H1 (cell line): ENCODE measurements around the gene MSI2. TPM values are rescaled to one million over a fixed set of nuclear protein-coding genes. Genes with fewer than 3 reads are reported as not detected.

ENCODE experiments used
- CTCF ChIA-PET: fragments of 300-600 bp; sonication (Branson Sonifier 250); formaldehyde crosslinking; loops from one replicate; lab custom pipeline; 2021; ENCODE audit not compliant: partially characterized antibody; lab: Charles Lee
- POLR2A ChIA-PET: fragments of 300-600 bp; sonication (Branson Sonifier 250); formaldehyde crosslinking; loops from one replicate; lab custom pipeline; 2021; ENCODE audit warnings: inconsistent platforms; ENCODE audit not compliant: partially characterized antibody; lab: Charles Lee
- DNase-seq, 2 experiments: peaks; one replicate each; pipeline versions ENCODE4 v3.0.0 to v3.0.0-alpha.2; 2010 to 2022; ENCODE audit warnings: low spot score in 2 of 2, low read depth in 1 of 2, mixed read lengths in 1 of 2
- FAIRE-seq: peaks from 2 replicates; lab custom pipeline; 2011; peaks lifted over from hg19 to GRCh38; lab: Jason Lieb, UNC
- H2AFZ ChIP-seq: 2 replicates; pipeline ENCODE4 v1.8.1; 2012; ENCODE audit warnings: low read length, inconsistent platforms
- H2AK5ac ChIP-seq: 2 replicates; pipeline ENCODE4 v1.6.1; 2013; ENCODE audit warnings: low read depth, low read length
- H2BK120ac ChIP-seq: replicated peaks from 2 replicates; pipeline ENCODE3; 2013; ENCODE audit warnings: low read depth, low read length, inconsistent platforms
- H2BK12ac ChIP-seq: 2 replicates; pipeline ENCODE4 v1.6.1; 2013; ENCODE audit warnings: low read depth, low read length
- H2BK15ac ChIP-seq: 2 replicates; pipeline ENCODE4 v1.6.1; 2013; ENCODE audit warnings: low read length
- H2BK20ac ChIP-seq: 2 replicates; pipeline ENCODE4 v1.6.1; 2013; ENCODE audit warnings: low read length
- H2BK5ac ChIP-seq: 2 replicates; pipeline ENCODE4 v1.6.1; 2013; ENCODE audit warnings: low read depth, low read length
- H3K14ac ChIP-seq: 2 replicates; pipeline ENCODE4 v1.6.1; 2013; ENCODE audit warnings: inconsistent platforms; ENCODE audit not compliant: insufficient read length
- H3K18ac ChIP-seq: 2 replicates; pipeline ENCODE4 v1.6.1; 2013; ENCODE audit warnings: low read length; ENCODE audit errors: extremely low read depth
- H3K23ac ChIP-seq: 2 replicates; pipeline ENCODE4 v1.6.1; 2013; ENCODE audit warnings: inconsistent platforms; ENCODE audit not compliant: insufficient read length
- H3K23me2 ChIP-seq: 2 replicates; pipeline ENCODE4 v1.6.1; 2013; ENCODE audit warnings: low read depth, low read length
- H3K27ac ChIP-seq: 2 replicates; pipeline ENCODE4 v1.6.1; 2011; ENCODE audit warnings: low read depth, low read length, inconsistent platforms
- H3K27me3 ChIP-seq, 4 experiments: replicated peaks in 1 of 4; 1 replicate in 1 of 4; 2 replicates in 3 of 4; pipeline versions ENCODE4 v1.6.1 to v1.8.1; 2011 to 2013; ENCODE audit warnings: low read length in 3 of 4, mild to moderate bottlenecking in 3 of 4, inconsistent platforms in 2 of 4, mixed read lengths in 2 of 4, moderate library complexity in 1 of 4; ENCODE audit not compliant: control insufficient read depth in 3 of 4, insufficient read depth in 3 of 4; ENCODE audit errors: extremely low read depth in 1 of 4
- H3K36me3 ChIP-seq, 4 experiments: 2 replicates each; pipeline versions ENCODE4 v1.6.1 to v1.8.1; 2011 to 2013; ENCODE audit warnings: mild to moderate bottlenecking in 4 of 4, low read length in 3 of 4, moderate library complexity in 2 of 4, control low read depth in 1 of 4, inconsistent platforms in 1 of 4; ENCODE audit not compliant: insufficient read depth in 4 of 4, control insufficient read depth in 2 of 4
- H3K4ac ChIP-seq: replicated peaks from 2 replicates; pipeline ENCODE3; 2013; ENCODE audit warnings: low read length, low read depth, mixed read lengths, inconsistent platforms; ENCODE audit not compliant: insufficient read length
- H3K4me1 ChIP-seq, 4 experiments: replicated peaks in 1 of 4; 1 replicate in 1 of 4; 2 replicates in 3 of 4; pipeline versions ENCODE4 v1.6.1 to v1.8.1; 2011 to 2013; ENCODE audit warnings: low read length in 3 of 4, inconsistent platforms in 2 of 4, mixed read lengths in 1 of 4; ENCODE audit not compliant: insufficient read depth in 4 of 4, control insufficient read depth in 3 of 4
- H3K4me2 ChIP-seq, 2 experiments: 2 replicates each; pipeline versions ENCODE4 v1.6.1 to v1.8.1; 2011 to 2013; ENCODE audit warnings: low read depth in 2 of 2, low read length in 2 of 2, control low read depth in 1 of 2, inconsistent platforms in 1 of 2, mild to moderate bottlenecking in 1 of 2; ENCODE audit not compliant: insufficient read depth in 1 of 2
- H3K4me3 ChIP-seq, 4 experiments: fragments of 200-600, 300-600 bp in 1 of 4; sonication (generic), shearing (Covaris generic), sonication (Bioruptor Twin) in 1 of 4; 2 replicates each; pipeline versions ENCODE4 v1.5.1 to v1.8.1; 2011 to 2016; ENCODE audit warnings: low read length in 4 of 4, low read depth in 3 of 4, control low read depth in 2 of 4, inconsistent platforms in 2 of 4, mild to moderate bottlenecking in 2 of 4, mixed read lengths in 1 of 4, moderate library complexity in 1 of 4; ENCODE audit not compliant: insufficient read depth in 2 of 4; ENCODE audit errors: extremely low read depth in 1 of 4
- H3K56ac ChIP-seq: replicated peaks from 2 replicates; pipeline ENCODE3; 2013; ENCODE audit warnings: low read depth, mild to moderate bottlenecking, mixed read lengths, low read length, inconsistent platforms; ENCODE audit not compliant: insufficient read length
- H3K79me1 ChIP-seq: 2 replicates; pipeline ENCODE4 v1.6.1; 2013; ENCODE audit warnings: low read depth, low read length, control low read depth
- H3K79me2 ChIP-seq, 2 experiments: 2 replicates each; pipeline versions ENCODE4 v1.6.1 to v1.8.1; 2012 to 2013; ENCODE audit warnings: low read length in 2 of 2, mild to moderate bottlenecking in 2 of 2, inconsistent platforms in 1 of 2; ENCODE audit not compliant: insufficient read depth in 2 of 2, control insufficient read depth in 1 of 2
- H3K9ac ChIP-seq, 4 experiments: replicated peaks in 1 of 4; 1 replicate in 1 of 4; 2 replicates in 3 of 4; pipeline versions ENCODE4 v1.6.1 to v1.8.1; 2011 to 2013; ENCODE audit warnings: low read depth in 3 of 4, low read length in 3 of 4, control low read depth in 2 of 4, mild to moderate bottlenecking in 2 of 4, moderate library complexity in 2 of 4, inconsistent platforms in 1 of 4; ENCODE audit errors: extremely low read depth in 1 of 4
- H3K9me3 ChIP-seq, 2 experiments: 2 replicates each; pipeline versions ENCODE4 v1.6.1 to v1.8.1; 2012 to 2013; ENCODE audit warnings: mild to moderate bottlenecking in 2 of 2, moderate library complexity in 2 of 2, control low read depth in 1 of 2, inconsistent platforms in 1 of 2, low read depth in 1 of 2, low read length in 1 of 2, mixed read lengths in 1 of 2; ENCODE audit not compliant: insufficient read depth in 2 of 2
- H4K20me1 ChIP-seq, 2 experiments: replicated peaks in 1 of 2; 2 replicates each; pipeline versions ENCODE3 to v1.8.1; 2011 to 2013; ENCODE audit warnings: inconsistent platforms in 2 of 2, low read length in 2 of 2, mild to moderate bottlenecking in 1 of 2; ENCODE audit not compliant: insufficient read depth in 2 of 2, control insufficient read depth in 1 of 2
- H4K5ac ChIP-seq: 2 replicates; pipeline ENCODE4 v1.6.1; 2013; ENCODE audit warnings: low read length, low read depth, mixed read lengths, inconsistent platforms; ENCODE audit not compliant: insufficient read length
- H4K8ac ChIP-seq: 2 replicates; pipeline ENCODE4 v1.8.0; 2013; ENCODE audit warnings: mild to moderate bottlenecking, moderate library complexity, low read length, inconsistent platforms; ENCODE audit not compliant: insufficient read depth; ENCODE audit errors: extremely low read depth
- H4K91ac ChIP-seq: replicated peaks from 2 replicates; pipeline ENCODE3; 2013; ENCODE audit warnings: low read length, mixed read lengths, inconsistent platforms; ENCODE audit not compliant: insufficient read length
- POLR2A ChIP-seq, 2 experiments: IDR thresholded peaks; 1 replicate in 1 of 2; 2 replicates in 1 of 2; pipeline ENCODE4 v1.6.1; 2011; ENCODE audit warnings: low read depth in 2 of 2, low read length in 2 of 2, mild to moderate bottlenecking in 2 of 2; ENCODE audit errors: control extremely low read depth in 1 of 2
- TAF7 ChIP-seq: optimal IDR thresholded peaks from 2 replicates; pipeline ENCODE3; 2011; ENCODE audit warnings: low read depth, mild to moderate bottlenecking, inconsistent platforms, low read length, moderate library complexity, borderline replicate concordance
- WGBS, 2 experiments: shearing (Covaris generic) in 1 of 2; methylation state at CpG; one replicate each; pipeline versions ENCODE4 v1.1.6 to v1.1.7; 2013 to 2015; ENCODE audit warnings: low lambda C conversion rate in 2 of 2, mixed read lengths in 2 of 2, inconsistent platforms in 1 of 2, low coverage in 1 of 2, missing lambda C conversion rate in 1 of 2; ENCODE audit not compliant: insufficient replicate concordance in 2 of 2, insufficient coverage in 1 of 2, insufficient read length in 1 of 2; ENCODE audit errors: extremely low coverage in 1 of 2, missing lambda C conversion rate in 1 of 2; 5-methylcytosine and 5-hydroxymethylcytosine counted together
- polyA plus RNA-seq, 7 experiments: library from polyadenylated mRNA; depleted of rRNA in 3 of 7; stranded (reverse) in 5 of 7; unstranded in 2 of 7; fragments of >200 nt in 5 of 7; fragments of 200-250 nt in 2 of 7; gene quantifications; 1 replicate in 5 of 7; 2 replicates in 1 of 7; 4 replicates in 1 of 7; pipeline versions ENCODE4 v1.2.1 to v1.2.3, GENCODE V29; 2011 to 2013; ENCODE audit warnings: missing spikeins in 2 of 7, mixed read lengths in 2 of 7
- total RNA-seq: library from RNA; stranded (reverse); fragmentation: NEBNext Ultra II Directional; extraction: Animal tissue kit (Norgen Biotek cat#: 25700); gene quantifications from 2 replicates; pipeline ENCODE4 v1.2.1, GENCODE V29; 2021

Gene MSI2
- total and polyA plus RNA-seq, 2 of the 8 experiments (the other 6 are each of a cell fraction or from before 2014, with no cell fraction given) = 36.7 to 80.6 TPM

GRCh38 chr17:57517632-57518456 is 261.5 kb downstream of the MSI2 start:
- peaks cover 2 to 9% (median 5%) of the 10 kb centered on the region in 4 experiments for H3K4me1 ChIP-seq
- H3K79me1 ChIP-seq = peaks cover 2% of the 10 kb centered on the region; the same call in 1 of the 2 replicates
- no peaks in the 10 kb centered on the region for H3K27me3 ChIP-seq
- peaks cover 0 to 2% of the 10 kb centered on the region in 2 experiments; a peak in 1 of 4 replicates for H3K79me2 ChIP-seq
- H2BK15ac ChIP-seq = no peak overlapping the region
- H3K23me2 ChIP-seq = no peaks in the 10 kb centered on the region
- FAIRE-seq (no peak), DNase-seq (no peak)
- TF ChIP-seq TAF7 = no peak
- no peak for TF ChIP-seq POLR2A (IDR thresholded peaks at IDR 0.05; ENCODE audit: control extremely low read depth in 1 of 2, low read depth in 2 of 2, low read length in 2 of 2)
- no peak overlapping the region for H2BK20ac ChIP-seq
- H3K36me3 ChIP-seq = no peaks in the 10 kb centered on the region
- no peak overlapping the region for H3K4me3 ChIP-seq
- ChIA-PET CTCF (interaction anchor here (0.7 to 1.8 kb wide), 8 partner anchors 18 to 1019 kb away, joined by 3 to 8 read pairs (median 4); no protein-coding TSS in a partner anchor), POLR2A (interaction anchor here (1.0 kb wide), 1 partner anchor 33 kb away, joined by 3 read pairs; no protein-coding TSS in a partner anchor)
- no peaks in the 10 kb centered on the region for H3K9me3 ChIP-seq
- no peak overlapping the region for H3K9ac ChIP-seq
- H2AFZ ChIP-seq = no peak overlapping the region
- H3K23ac ChIP-seq = no peak overlapping the region
- no peak overlapping the region for H3K18ac ChIP-seq
- H4K20me1 ChIP-seq = peaks cover 0 to 5% of the 10 kb centered on the region in 2 experiments
- no peak overlapping the region for H3K4me2 ChIP-seq
- H4K91ac ChIP-seq = no peak overlapping the region
- H3K56ac ChIP-seq = no peak overlapping the region
- 90% methylated on average over 8 of the region's 8 CpGs; no CpG with 5 or more reads in 1 of the 2 experiments for WGBS, 2 experiments
- H2BK12ac ChIP-seq = peak overlapping the region; percentile 14; the same call in 1 of the 2 replicates
- no peak overlapping the region; the same call in 1 of the 2 replicates for H2BK5ac ChIP-seq
- H4K5ac ChIP-seq = no peak overlapping the region
- peak overlapping the region; percentile 16 for H3K4ac ChIP-seq
- H2AK5ac ChIP-seq = no peak overlapping the region
- no peak overlapping the region for H3K27ac ChIP-seq
- H4K8ac ChIP-seq = no peak overlapping the region
- H3K14ac ChIP-seq = no peak overlapping the region
- H2BK120ac ChIP-seq = no peak overlapping the region
